LNCAP (cell line): ENCODE results near the gene PDXK.

Source experiments
- TF ChIP-seq, protein P1 (sequence below): fragments of 450-650 bp; IDR thresholded peaks from 2 replicates; pipeline ENCODE4 v1.5.1; 2017; ENCODE audit warnings: mild to moderate bottlenecking

PDXK gene

DNA sequence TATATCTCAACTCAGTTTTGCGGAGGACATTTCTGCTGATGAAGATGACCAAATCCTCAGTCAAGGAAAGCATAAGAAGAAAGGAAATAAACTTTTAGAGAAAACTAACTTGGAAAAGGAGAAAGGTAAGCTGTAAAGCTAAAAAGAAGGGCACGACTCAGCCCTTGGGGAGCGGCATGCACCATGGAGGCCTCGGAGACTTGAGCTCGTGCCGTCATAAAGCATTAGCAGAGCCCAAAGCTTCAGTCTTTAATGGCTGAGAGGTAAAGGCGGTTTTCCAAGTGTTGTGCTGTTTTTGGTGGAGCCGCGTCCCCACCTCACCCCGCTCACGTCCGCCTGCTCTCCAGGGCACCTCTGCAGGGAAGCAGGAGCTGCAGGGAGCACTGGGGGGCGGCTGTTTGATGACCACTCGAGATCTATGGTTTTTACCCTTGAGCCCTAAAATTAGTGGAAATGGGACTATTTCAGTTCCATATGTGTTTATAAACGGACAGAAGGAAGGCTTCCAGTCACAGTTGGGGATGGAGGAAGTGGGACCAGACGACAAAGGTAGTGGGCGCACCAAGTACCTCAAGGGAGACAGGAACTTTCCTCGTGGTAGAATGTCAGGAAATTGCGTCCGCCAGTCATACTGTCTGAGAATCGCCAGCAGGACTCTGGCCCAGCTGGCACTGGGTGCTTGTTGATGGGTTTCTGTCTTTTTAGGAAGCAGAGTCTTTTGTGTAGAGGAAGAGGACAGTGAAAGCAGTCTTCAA lies 31.9 kb upstream of the PDXK start:
- TF ChIP-seq, protein P1, sequence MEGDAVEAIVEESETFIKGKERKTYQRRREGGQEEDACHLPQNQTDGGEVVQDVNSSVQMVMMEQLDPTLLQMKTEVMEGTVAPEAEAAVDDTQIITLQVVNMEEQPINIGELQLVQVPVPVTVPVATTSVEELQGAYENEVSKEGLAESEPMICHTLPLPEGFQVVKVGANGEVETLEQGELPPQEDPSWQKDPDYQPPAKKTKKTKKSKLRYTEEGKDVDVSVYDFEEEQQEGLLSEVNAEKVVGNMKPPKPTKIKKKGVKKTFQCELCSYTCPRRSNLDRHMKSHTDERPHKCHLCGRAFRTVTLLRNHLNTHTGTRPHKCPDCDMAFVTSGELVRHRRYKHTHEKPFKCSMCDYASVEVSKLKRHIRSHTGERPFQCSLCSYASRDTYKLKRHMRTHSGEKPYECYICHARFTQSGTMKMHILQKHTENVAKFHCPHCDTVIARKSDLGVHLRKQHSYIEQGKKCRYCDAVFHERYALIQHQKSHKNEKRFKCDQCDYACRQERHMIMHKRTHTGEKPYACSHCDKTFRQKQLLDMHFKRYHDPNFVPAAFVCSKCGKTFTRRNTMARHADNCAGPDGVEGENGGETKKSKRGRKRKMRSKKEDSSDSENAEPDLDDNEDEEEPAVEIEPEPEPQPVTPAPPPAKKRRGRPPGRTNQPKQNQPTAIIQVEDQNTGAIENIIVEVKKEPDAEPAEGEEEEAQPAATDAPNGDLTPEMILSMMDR = no peak

DNA sequence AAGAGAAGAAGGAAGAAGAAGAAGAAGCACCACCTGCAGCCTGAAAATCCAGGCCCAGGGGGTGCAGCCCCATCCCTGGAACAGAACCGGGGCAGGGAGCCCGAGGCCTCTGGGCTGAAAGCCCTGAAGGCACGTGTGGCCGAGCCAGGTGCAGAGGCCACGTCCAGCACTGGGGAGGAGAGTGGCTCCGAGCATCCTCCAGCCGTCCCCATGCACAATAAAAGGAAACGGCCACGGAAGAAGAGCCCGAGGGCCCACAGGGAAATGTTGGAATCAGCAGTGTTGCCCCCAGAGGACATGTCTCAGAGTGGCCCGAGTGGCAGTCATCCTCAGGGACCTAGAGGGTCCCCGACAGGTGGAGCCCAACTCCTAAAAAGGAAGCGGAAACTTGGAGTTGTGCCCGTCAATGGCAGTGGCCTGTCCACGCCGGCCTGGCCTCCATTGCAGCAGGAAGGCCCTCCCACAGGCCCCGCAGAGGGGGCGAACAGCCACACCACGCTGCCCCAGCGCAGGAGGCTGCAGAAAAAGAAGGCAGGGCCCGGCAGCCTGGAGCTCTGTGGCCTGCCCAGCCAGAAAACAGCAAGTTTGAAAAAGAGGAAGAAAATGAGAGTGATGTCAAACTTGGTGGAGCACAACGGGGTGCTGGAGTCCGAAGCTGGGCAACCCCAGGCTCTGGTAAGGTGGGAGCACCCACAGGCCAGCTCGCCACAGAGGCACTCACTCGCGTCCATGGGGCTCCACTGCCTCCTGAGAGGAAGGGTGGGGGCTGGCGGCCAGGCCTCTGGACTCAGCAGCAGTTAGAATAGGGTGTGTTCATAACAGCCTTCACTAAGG lies 31.1 kb upstream of the PDXK start:
- TF ChIP-seq, protein P1 = no peak

DNA sequence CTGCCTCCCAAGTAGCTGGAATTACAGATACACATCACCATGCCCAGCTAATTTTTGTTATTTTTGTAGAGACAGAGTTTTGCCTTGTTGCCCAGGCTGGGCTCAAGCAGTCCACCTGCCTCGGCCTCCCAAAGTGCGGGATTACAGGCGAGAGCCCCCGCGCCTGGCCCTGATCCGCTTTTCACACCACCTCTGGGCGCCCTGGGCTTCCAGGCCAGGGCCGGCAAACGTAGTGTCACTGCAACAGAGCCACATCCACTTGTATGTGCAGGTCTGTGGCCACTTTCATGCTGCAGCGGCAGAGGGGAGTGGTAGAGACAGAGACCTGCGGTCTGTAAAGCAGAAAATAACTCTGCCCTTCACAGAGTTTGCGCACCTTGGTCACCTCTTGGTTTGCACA lies 30.0 kb upstream of the PDXK start:
- TF ChIP-seq, protein P1 = no peak

DNA sequence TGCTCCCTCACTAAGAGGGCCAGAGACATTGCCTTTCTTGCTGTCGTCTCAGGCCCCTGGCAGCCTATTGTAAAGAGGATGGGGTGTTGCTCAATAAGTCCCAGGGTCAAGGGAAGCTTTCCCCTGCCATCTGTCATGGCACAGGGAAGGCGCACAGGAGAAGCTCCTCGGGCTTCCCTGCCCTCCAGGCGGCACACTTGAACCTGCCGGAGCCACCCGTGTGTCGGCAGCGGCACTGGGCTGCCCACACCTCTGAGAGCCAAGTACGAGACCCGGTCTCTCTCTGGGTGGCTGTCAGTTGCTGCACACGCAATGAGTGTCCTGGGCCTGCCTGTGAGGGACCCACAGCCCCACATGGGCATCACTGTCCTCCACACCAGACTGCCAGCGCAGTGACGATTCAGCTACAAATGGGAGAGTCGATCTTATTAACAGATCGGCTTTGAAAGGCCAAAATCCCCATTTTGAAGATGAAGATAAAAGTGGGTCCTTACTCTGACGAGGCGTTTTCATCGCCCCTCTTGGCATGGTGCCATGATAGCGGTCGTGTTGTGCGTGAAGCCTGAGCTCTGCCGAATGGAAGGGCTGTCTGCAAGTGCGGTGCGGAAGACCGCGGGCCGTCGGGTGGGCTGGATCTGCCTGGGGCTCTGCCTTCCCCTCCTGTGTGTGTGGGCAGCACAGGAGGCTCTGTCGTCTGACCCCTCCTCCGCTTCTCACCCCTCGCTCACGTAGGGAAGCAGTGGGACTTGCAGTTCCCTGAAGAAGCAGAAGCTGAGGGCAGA lies 29.2 kb upstream of the PDXK start:
- TF ChIP-seq, protein P1 = no peak

DNA sequence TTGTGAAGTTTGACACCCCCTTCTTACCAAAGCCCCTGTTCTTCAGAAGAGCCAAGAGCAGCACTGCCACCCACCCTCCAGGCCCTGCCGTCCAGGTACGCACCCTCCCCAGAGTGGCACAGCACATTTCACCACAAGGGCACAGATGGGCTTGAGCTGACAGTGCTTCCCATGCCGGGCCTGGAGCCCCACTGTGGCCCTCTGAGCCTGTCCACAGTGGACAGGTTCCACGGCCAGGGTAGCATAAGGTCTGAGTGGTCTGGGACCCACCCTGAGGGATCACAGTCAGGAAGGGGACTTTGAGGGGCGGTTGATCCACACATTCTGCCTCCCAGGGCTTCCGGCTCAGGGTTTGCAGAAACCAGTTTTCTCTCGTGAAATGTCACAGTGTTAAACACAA lies 28.6 kb upstream of the PDXK start:
- TF ChIP-seq, protein P1 = no peak

DNA sequence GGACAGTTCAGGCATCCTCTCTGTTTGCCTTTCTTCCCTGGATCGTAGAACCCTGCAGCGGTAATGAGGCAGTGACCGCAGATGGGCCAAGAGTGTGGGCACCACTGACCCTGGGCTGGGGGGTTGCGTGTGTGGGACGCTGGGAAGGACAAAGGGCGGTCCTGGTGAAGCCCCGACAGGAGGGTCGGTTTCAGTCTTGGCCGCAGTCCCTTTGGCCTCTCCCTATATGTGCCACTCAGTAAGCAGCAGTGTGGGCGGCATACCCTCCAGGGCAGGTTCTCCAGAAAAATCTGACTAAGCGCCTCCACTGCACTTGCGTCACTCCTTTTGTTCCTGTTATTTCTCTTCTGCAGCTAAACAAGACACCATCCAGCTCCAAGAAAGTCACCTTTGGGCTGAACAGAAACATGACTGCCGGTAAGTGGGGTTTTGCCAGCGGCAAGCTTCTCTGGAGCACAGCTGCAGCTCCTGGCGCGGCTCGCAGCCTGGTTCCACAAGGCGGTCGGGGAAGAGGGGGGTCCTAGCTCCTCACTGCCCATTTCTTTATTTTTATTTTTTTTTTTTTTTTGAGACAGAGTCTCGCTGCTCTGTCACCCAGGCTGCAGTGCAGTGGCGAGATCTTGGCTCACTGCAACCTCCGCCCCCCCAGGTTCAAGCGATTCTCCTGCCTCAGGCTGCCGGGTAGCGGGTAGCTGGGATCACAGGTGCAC lies 27.7 kb upstream of the PDXK start:
- TF ChIP-seq, protein P1 = no peak

DNA sequence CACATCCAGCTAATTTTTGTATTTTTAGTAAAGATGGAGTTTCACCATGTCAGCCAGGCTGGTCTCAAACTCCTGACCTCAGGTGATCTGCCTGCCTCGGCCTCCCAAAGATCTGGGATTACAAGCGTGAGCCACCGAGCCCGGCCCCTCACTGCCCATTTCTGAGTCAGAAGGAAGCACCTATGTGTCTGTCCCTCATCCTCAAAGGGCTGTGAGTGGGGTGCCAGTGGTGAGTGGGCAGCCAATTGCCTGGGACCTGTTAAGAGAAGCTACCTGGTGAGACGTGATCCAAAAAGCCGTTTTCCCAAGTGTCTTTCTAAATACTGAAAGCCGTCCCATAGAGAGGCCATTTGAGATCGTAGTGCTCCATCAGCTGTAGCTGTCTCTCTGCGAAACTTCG lies 27.1 kb upstream of the PDXK start:
- TF ChIP-seq, protein P1 = no peak
